HG03066 (cell line): ENCODE results near the gene FNDC3B.

Source experiments
- ATAC-seq: cut with Tn5 transposase; IDR thresholded peaks from one replicate; pipeline ENCODE4 v1.9.1; 2021; ENCODE audit warnings: low read depth; ENCODE audit not compliant: unreplicated experiment

Gene FNDC3B

DNA sequence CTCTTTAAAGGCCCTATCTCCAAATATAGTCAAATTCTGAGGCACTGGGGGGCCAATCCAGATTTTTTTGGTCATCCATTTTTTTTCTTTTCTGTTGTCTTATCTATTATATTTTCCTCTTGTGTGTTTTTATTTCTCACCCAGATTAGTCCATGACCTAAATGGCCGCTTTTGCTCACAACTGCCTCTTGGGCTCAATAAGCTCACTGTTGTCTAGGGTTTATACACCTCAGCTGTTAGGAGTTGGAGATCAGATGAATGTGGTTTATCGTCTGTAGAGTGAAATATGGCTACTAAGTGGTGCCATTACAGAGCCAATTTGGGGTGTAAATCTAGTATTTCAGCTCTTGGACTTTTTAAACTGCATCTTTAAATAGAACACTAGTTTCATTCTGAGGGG lies 235.5 kb downstream of the FNDC3B start:
- no peak for ATAC-seq

GRCh38 chr3:172275586-172275985 lies 236.2 kb downstream of the FNDC3B start:
- ATAC-seq: no peak

GRCh38 chr3:172276103-172276502 lies 236.7 kb downstream of the FNDC3B start:
- ATAC-seq: no peak

GRCh38 chr3:172277151-172277652 lies 237.8 kb downstream of the FNDC3B start:
- no peak for ATAC-seq

DNA sequence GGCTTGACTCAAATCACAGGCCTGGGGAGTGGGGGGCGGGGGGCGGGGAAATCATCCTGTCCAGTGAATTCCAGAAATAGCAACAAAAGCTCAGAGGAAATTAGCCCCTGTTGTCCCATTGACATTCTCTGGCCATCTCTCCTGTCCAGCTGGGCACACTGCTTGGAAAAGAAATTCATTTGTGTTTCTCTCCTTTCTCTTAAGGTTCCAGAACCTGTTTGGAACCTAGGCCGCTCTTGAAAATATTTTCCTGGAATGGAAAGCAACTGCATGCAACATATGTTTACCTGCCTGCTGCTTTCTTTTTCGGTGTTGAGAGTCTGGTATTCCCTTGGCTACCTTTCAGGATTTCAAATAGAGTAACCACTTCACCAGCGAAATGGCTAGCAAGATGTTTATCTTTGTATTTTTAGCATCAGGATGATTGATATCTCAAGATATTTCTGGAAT lies 239.8 kb downstream of the FNDC3B start:
- no peak for ATAC-seq

GRCh38 chr3:172279974-172280373 lies 240.6 kb downstream of the FNDC3B start:
- no peak for ATAC-seq

DNA sequence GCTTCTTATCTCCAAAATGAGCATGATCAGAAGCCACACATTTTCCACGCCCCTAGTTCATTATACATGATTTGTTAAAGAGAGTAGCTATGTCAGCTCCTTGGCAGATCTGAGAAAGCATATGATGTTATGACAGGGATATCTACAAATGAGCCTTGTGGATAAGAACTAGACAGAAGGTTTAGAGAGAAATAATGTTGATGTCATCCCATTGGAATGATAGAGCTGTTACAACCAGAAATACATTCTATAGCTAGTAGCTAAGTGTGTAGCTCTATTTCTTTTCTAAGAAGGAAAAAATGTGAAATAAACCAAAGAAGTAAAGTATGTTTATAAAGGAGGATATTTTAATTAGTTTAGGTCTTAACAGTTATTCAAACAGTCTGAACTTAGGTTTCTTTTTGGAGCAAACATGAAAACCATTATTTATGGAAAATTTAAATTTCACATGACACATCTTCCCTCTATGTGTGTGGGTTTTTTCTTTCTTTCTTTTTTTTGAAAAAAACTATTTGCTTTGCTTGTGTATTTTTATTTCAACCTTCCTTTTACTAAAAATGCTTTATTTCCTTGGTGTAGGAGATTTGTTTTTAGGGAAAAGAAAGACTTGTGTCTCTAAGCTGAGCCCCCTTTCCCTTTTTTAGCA lies 241.2 kb downstream of the FNDC3B start:
- no peak for ATAC-seq

- ATAC-seq: no peak
Observed at GRCh38 chr3:172281884-172282283, 242.5 kb downstream of the FNDC3B start.

- ATAC-seq: no peak
Observed at GRCh38 chr3:172282850-172283249, 243.5 kb downstream of the FNDC3B start.

GRCh38 chr3:172283841-172284357 lies 244.5 kb downstream of the FNDC3B start:
- ATAC-seq: no peak

- no peak for ATAC-seq
Observed at GRCh38 chr3:172285844-172286243, 246.5 kb downstream of the FNDC3B start.

DNA sequence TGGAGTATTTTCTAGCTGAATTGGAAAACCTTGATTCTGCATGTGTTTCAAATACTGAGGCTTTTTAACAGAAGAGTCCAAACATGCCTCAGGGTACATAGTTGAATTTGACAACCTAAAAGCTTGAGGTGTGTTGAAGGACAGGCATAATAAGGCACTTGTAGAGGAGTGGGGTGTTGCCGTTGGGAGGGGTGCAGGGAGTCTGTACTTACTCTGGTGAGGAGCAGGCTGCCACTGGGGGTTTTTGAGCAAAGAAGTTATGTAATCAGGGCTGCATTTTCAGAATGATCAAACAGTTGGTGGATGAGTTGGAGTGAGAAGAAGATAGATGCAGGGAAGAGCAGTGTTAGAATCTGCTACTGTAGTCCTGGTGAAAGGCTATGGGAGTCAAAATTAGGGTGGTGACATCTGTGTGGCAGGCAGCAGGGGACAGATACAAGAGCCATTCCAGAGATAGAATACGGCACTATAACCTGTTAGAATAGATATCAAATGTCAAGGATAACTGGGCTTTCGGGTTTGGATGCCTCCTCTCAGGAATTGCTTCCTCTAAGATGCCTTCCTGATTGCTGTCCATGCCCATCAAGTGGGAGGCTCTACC lies 247.3 kb downstream of the FNDC3B start:
- no peak for ATAC-seq

DNA sequence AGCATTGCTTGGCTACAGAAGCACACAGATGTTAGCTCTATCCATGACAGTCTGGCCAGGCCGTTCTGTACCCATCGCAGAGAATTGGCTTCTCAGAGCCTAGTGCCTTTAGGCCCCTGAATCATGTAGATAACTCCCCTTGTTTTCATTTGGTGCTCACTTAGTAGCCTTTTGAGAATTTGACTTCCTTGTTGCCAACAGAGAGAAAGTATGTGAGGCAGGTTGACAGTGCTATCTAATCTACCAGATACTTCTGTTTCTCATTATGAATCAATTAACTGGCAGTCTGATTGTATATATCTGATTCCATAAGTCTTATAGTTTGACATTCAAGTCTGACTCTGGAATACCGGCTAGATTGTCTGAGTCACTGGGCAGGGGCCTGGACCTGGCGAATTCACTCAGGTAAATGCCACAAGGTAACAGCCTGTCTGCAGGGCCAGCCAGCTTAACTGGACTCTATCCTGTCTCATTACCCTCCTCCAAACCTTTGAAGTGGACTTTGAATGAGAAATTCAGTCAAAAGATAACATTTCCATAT lies 248.6 kb downstream of the FNDC3B start:
- ATAC-seq: no peak

DNA sequence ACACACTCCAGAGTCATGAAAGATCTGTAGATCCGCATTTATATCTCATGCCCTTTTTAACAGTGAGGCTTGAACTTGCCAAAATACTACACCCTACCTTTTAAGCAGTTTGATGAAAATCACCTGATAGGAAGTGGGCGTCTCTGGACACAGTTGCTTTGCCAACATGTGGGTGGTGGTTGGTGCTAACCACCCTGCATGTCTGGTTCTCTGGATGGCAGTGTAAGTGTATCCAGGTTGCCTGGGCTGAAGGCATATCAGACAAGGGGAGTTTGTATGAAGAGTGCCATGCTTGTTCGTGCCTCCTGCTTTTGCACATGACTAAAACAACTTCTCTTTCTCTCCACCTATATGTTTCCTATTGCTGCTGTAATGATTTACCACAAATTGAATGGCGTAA lies 249.3 kb downstream of the FNDC3B start:
- ATAC-seq: no peak

- peak; percentile 87 for ATAC-seq
Observed at GRCh38 chr3:172289583-172289982, 250.2 kb downstream of the FNDC3B start.

DNA sequence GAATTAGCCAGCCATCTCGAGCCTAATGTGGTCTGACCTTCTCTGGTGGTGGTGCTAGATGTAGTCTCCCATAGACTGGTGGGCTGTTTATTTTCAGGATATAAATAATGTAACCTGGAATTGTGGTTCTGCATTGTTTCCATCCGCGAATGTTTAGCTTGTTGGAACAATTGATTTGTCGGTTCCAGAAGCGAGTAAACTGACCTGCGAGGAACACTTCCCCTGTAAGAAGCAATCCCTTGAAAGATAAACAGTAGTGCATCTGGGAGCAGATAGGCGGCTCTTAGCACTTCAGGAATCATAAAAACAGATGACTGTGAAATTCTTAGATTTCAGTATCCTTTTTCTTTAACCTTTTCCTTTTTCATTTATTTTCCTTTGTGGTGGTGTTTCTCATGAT lies 251.1 kb downstream of the FNDC3B start:
- no peak for ATAC-seq

- ATAC-seq: no peak
Observed at GRCh38 chr3:172291650-172292049, 252.3 kb downstream of the FNDC3B start.

DNA sequence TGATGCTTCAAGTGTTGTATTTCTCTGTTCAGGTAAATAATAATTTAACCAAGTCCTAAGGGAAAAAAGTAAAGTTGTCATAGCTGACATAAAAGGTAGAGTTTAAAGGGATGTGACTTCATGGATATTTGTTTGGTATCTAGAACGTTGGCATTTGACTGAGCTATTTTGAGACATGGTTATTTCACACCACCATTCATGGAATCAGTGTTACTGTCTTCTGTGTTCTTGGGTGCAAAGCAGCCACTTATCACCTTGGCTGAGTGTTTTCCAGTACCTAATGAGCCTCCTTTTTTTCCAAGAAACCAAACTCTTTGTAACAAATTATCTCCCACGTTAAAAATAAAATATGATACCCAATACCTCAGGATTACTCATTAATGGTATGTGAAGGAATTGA lies 253.0 kb downstream of the FNDC3B start:
- ATAC-seq: no peak

DNA sequence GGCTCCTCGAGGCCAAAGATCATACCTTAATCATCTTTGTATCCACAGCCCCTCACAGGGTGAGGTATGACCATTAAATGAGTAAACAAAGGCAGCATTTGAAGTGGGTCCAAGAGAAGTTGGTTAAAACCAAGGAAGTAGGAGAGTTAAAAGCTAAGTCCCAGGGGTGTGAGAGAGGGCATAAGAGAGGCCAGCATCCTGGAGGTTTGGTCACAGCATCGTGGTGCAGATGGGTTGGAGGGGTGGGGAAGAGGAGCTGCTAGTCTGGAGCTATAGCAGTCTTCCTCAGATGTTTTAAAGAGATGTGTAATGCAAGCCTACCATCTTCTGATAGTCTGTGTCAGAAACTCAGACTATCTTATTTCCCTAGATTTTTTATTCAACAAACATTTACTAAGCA lies 253.7 kb downstream of the FNDC3B start:
- no peak for ATAC-seq

DNA sequence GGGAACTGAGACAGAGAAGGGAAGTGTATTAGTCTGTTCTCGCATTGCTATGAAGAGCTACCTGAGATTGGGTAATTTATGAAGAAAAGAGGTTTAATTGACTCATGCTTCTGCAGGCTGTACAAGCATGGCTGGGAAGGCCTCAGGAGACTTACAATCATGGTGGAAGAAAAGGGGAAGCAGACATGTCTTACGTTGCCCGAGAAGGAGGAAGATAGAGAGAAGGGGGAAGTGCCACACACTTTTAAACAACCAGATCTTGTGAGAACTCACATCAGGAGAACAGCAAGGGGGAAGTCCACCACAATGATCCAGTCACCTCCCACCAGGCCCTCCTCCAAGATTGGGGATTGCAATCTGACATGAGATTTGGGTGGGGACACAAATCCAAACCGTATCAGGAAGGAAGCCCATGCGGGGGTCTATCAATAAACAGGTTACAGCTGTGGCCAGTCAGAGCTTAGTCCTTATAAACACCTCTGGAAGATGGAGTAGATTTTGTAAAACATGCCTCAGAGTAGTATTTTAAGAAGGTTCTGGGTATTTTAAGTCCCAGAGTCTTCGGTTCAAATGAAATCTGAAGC lies 254.9 kb downstream of the FNDC3B start:
- ATAC-seq: no peak

GRCh38 chr3:172296248-172296974 lies 257.0 kb downstream of the FNDC3B start:
- ATAC-seq: no peak
